ENCODE measurements around the gene SSTR1.
A peak's percentile ranks its signal among the peaks of the same experiment; 100 is the strongest.

SSTR1 gene

DNA sequence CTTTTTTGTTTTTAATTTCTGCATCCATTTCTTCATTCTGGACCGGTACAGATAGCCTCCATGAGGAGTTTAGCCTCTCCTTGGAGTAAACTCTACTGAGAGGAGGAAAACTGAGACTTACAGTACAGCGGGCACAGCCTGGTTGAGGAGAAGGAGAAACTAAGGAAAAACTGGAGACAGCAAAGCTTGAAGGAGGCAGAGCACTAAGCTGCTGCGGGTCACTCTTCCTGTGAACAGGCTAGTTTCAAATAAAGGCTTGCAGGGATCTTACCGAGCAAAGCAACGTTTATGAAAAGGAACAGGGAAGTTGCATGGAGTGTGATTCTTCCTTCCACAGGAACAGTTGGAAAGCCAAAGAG lies 348 bp upstream of the SSTR1 start:
- H3K4me3 ChIP-seq (ENCODE audit: control insufficient read depth, low read depth, low read length): no peak overlapping the region
- no peak for DNase-seq (ENCODE audit: low read depth)
- TF ChIP-seq, protein P1, sequence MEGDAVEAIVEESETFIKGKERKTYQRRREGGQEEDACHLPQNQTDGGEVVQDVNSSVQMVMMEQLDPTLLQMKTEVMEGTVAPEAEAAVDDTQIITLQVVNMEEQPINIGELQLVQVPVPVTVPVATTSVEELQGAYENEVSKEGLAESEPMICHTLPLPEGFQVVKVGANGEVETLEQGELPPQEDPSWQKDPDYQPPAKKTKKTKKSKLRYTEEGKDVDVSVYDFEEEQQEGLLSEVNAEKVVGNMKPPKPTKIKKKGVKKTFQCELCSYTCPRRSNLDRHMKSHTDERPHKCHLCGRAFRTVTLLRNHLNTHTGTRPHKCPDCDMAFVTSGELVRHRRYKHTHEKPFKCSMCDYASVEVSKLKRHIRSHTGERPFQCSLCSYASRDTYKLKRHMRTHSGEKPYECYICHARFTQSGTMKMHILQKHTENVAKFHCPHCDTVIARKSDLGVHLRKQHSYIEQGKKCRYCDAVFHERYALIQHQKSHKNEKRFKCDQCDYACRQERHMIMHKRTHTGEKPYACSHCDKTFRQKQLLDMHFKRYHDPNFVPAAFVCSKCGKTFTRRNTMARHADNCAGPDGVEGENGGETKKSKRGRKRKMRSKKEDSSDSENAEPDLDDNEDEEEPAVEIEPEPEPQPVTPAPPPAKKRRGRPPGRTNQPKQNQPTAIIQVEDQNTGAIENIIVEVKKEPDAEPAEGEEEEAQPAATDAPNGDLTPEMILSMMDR (conservative IDR thresholded peaks at IDR 0.05; ENCODE audit: control insufficient read depth, insufficient read depth, low read depth, low read length): no peak

DNA sequence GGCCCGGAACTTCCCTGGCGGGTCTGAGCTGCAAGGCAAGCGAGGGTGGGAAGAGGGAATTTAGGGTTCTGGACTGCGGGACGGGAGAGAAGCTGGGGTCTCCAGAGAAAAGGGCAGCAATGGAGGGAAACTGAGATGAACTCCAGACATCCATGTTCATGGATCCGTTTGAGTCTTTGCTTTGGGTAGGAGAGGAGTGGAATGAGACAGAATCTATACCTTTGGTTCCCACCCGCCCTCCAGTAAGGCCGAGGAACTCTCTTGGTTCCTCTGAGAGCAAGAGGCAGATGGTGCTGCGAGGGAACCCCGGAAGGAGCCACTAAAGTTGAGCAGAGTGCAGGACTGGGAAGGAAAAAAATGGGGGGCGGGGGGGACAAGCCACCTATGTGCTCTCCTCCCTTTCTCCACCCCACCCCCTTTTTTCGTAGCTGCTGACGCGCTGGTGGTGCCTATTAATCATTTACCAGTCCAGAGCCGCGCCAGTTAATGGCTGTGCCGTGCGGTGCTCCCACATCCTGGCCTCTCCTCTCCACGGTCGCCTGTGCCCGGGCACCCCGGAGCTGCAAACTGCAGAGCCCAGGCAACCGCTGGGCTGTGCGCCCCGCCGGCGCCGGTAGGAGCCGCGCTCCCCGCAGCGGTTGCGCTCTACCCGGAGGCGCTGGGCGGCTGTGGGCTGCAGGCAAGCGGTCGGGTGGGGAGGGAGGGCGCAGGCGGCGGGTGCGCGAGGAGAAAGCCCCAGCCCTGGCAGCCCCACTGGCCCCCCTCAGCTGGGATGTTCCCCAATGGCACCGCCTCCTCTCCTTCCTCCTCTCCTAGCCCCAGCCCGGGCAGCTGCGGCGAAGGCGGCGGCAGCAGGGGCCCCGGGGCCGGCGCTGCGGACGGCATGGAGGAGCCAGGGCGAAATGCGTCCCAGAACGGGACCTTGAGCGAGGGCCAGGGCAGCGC lies 1.2 kb downstream of the SSTR1 start:
- TF ChIP-seq, protein P1 (conservative IDR thresholded peaks at IDR 0.05; ENCODE audit: control insufficient read depth, insufficient read depth, low read depth, low read length): no peak
- peak; percentile 53 for DNase-seq (ENCODE audit: low read depth)
- peak overlapping the region; percentile 48 for H3K4me3 ChIP-seq (ENCODE audit: control insufficient read depth, low read depth, low read length)

DNA sequence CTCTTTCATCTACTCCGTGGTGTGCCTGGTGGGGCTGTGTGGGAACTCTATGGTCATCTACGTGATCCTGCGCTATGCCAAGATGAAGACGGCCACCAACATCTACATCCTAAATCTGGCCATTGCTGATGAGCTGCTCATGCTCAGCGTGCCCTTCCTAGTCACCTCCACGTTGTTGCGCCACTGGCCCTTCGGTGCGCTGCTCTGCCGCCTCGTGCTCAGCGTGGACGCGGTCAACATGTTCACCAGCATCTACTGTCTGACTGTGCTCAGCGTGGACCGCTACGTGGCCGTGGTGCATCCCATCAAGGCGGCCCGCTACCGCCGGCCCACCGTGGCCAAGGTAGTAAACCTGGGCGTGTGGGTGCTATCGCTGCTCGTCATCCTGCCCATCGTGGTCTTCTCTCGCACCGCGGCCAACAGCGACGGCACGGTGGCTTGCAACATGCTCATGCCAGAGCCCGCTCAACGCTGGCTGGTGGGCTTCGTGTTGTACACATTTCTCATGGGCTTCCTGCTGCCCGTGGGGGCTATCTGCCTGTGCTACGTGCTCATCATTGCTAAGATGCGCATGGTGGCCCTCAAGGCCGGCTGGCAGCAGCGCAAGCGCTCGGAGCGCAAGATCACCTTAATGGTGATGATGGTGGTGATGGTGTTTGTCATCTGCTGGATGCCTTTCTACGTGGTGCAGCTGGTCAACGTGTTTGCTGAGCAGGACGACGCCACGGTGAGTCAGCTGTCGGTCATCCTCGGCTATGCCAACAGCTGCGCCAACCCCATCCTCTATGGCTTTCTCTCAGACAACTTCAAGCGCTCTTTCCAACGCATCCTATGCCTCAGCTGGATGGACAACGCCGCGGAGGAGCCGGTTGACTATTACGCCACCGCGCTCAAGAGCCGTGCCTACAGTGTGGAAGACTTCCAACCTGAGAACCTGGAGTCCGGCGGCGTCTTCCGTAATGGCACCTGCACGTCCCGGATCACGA lies 2.2 kb downstream of the SSTR1 start:
- peak overlapping the region; percentile 48 for H3K4me3 ChIP-seq (ENCODE audit: control insufficient read depth, low read depth, low read length)
- peak; percentile 85 for DNase-seq (ENCODE audit: low read depth)
- TF ChIP-seq, protein P1 (conservative IDR thresholded peaks at IDR 0.05; ENCODE audit: control insufficient read depth, insufficient read depth, low read depth, low read length): no peak

DNA sequence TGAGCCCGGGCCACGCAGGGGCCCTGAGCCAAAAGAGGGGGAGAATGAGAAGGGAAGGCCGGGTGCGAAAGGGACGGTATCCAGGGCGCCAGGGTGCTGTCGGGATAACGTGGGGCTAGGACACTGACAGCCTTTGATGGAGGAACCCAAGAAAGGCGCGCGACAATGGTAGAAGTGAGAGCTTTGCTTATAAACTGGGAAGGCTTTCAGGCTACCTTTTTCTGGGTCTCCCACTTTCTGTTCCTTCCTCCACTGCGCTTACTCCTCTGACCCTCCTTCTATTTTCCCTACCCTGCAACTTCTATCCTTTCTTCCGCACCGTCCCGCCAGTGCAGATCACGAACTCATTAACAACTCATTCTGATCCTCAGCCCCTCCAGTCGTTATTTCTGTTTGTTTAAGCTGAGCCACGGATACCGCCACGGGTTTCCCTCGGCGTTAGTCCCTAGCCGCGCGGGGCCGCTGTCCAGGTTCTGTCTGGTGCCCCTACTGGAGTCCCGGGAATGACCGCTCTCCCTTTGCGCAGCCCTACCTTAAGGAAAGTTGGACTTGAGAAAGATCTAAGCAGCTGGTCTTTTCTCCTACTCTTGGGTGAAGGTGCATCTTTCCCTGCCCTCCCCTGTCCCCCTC lies 3.0 kb downstream of the SSTR1 start:
- peak overlapping the region; percentile 48 for H3K4me3 ChIP-seq (ENCODE audit: control insufficient read depth, low read depth, low read length)
- TF ChIP-seq, protein P1 (conservative IDR thresholded peaks at IDR 0.05; ENCODE audit: control insufficient read depth, insufficient read depth, low read depth, low read length): peak; percentile 37
- DNase-seq (ENCODE audit: low read depth): peak; percentile 57

DNA sequence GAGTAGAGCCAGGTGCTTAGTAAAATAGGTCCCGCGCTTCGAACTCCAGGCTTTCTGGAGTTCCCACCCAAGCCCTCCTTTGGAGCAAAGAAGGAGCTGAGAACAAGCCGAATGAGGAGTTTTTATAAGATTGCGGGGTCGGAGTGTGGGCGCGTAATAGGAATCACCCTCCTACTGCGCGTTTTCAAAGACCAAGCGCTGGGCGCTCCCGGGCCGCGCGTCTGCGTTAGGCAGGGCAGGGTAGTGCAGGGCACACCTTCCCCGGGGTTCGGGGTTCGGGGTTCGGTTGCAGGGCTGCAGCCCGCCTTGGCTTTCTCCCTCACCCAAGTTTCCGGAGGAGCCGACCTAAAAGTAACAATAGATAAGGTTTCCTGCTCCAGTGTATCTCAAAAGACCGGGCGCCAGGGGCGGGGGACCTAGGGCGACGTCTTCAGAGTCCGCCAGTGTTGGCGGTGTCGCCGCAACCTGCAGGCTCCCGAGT lies 3.6 kb downstream of the SSTR1 start:
- H3K4me3 ChIP-seq (ENCODE audit: control insufficient read depth, low read depth, low read length): peak overlapping the region; percentile 48
- peak; percentile 3 for DNase-seq (ENCODE audit: low read depth)
- TF ChIP-seq, protein P1 (conservative IDR thresholded peaks at IDR 0.05; ENCODE audit: control insufficient read depth, insufficient read depth, low read depth, low read length): no peak

DNA sequence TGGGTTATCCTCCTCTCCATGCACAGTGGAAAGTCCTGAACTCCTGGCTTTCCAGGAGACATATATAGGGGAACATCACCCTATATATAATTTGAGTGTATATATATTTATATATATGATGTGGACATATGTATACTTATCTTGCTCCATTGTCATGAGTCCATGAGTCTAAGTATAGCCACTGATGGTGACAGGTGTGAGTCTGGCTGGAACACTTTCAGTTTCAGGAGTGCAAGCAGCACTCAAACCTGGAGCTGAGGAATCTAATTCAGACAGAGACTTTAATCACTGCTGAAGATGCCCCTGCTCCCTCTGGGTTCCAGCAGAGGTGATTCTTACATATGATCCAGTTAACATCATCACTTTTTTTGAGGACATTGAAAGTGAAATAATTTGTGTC lies 4.4 kb downstream of the SSTR1 start:
- TF ChIP-seq, protein P1 (conservative IDR thresholded peaks at IDR 0.05; ENCODE audit: control insufficient read depth, insufficient read depth, low read depth, low read length): no peak
- H3K4me3 ChIP-seq (ENCODE audit: control insufficient read depth, low read depth, low read length): no peak overlapping the region
- DNase-seq (ENCODE audit: low read depth): no peak
